CD4-positive, alpha-beta T cell (primary cell): Measurements from ENCODE around the gene PRRC2B. TPM values are rescaled to one million over a fixed set of nuclear protein-coding genes. Genes with fewer than 3 reads are reported as not detected.
"Not testable (repeated sequence)": the region's sequence is repeated elsewhere in the genome, so short reads cannot be mapped to it uniquely, and the experiment has no call there.

ENCODE experiments used
- ATAC-seq: fragments of 200-7000 bp; cut with Tn5 transposase; one replicate; pipeline ENCODE4 v1.10.0; 2022; ENCODE audit warnings: mild to moderate bottlenecking; ENCODE audit not compliant: poor library complexity
- CTCF ChIA-PET: fragments of 350-600 bp; sonication (Branson Sonifier 250); formaldehyde crosslinking; loops from one replicate; lab custom pipeline; 2021; ENCODE audit warnings: antibody characterized with exemption, inconsistent platforms; lab: Charles Lee
- POLR2A ChIA-PET: fragments of 350-600 bp; sonication (Branson Sonifier 250); formaldehyde crosslinking; loops from one replicate; lab custom pipeline; 2021; ENCODE audit warnings: antibody characterized with exemption, inconsistent platforms; lab: Charles Lee
- DNase-seq, 14 experiments: peaks; one replicate each; pipeline ENCODE4 v3.0.0-alpha.2; 2013 to 2020; ENCODE audit warnings: mixed read lengths in 2 of 14
- H3K27ac ChIP-seq, 2 donors: one replicate each; pipeline versions ENCODE4 v1.5.1 to v1.7.0; 2013; ENCODE audit warnings: low read length in 2 of 2, low read depth in 1 of 2, mild to moderate bottlenecking in 1 of 2
- H3K27me3 ChIP-seq, 2 experiments: 1 replicate in 1 of 2; 2 replicates in 1 of 2; pipeline versions ENCODE4 v1.6.1 to v1.7.0; 2013; ENCODE audit warnings: low read length in 2 of 2, control low read depth in 1 of 2, mild to moderate bottlenecking in 1 of 2, moderate library complexity in 1 of 2; ENCODE audit not compliant: insufficient read depth in 2 of 2, control insufficient read depth in 1 of 2
- H3K36me3 ChIP-seq: one replicate; pipeline ENCODE4 v1.6.1; 2013; ENCODE audit warnings: low read length, control low read depth; ENCODE audit not compliant: insufficient read depth
- H3K4me1 ChIP-seq: one replicate; pipeline ENCODE4 v1.6.1; 2013; ENCODE audit warnings: low read length, control low read depth; ENCODE audit not compliant: insufficient read depth
- H3K4me3 ChIP-seq: one replicate; pipeline ENCODE4 v1.5.1; 2013; ENCODE audit warnings: mild to moderate bottlenecking, low read length, moderate library complexity
- H3K9me3 ChIP-seq, 2 experiments: 1 replicate in 1 of 2; 2 replicates in 1 of 2; pipeline versions ENCODE4 v1.6.1 to v1.7.0; 2013; ENCODE audit warnings: low read length in 2 of 2, mild to moderate bottlenecking in 2 of 2, control low read depth in 1 of 2, moderate library complexity in 1 of 2; ENCODE audit not compliant: control insufficient read depth in 1 of 2, insufficient read depth in 1 of 2
- H3K27ac Mint-ChIP-seq: one replicate; pipeline ENCODE4 v1.8.0; 2020; ENCODE audit warnings: mixed read lengths
- H3K27me3 Mint-ChIP-seq: one replicate; pipeline ENCODE4 v1.8.0; 2021; ENCODE audit warnings: mixed read lengths
- H3K36me3 Mint-ChIP-seq: one replicate; pipeline ENCODE4 v1.8.0; 2021; ENCODE audit warnings: low read depth, mixed read lengths
- H3K4me1 Mint-ChIP-seq: one replicate; pipeline ENCODE4 v1.8.0; 2021; ENCODE audit warnings: low read depth, mixed read lengths
- H3K4me3 Mint-ChIP-seq: one replicate; pipeline ENCODE4 v1.8.0; 2020; ENCODE audit warnings: mild to moderate bottlenecking, mixed read lengths
- H3K9me3 Mint-ChIP-seq: one replicate; pipeline ENCODE4 v1.8.0; 2020; ENCODE audit warnings: mixed read lengths
- CTCF ChIP-seq: fragments of 200-600 bp; IDR thresholded peaks from one replicate; pipeline ENCODE4 v1.8.0; 2022; ENCODE audit warnings: antibody characterized with exemption, mild to moderate bottlenecking
- intact Hi-C, 2 experiments: fragments of 100-400 bp; cut with DNase I in 1 of 2; cut with micrococcal nuclease in 1 of 2; formaldehyde crosslinking; loops; one replicate each; pipeline versions ENCODE4 v1.15.1 to v1.9.0; 2023 to 2025; cut with DNase I, micrococcal nuclease
- total RNA-seq, 174 experiments: library from RNA in 2 of 174; stranded (reverse) in 2 of 174; gene quantifications; one replicate each; pipeline ENCODE4 v1.2.3 and lab custom pipeline; 2021 to 2026

PRRC2B gene
- total RNA-seq, 2 experiments from 2014 or later = 256 to 268 TPM

GRCh38 chr9:131470581-131470991, 76.7 kb downstream of the PRRC2B start:
- Mint-ChIP-seq H3K9me3 (no peaks in the 10 kb centered on the region), H3K4me3 (no peak overlapping the region), H3K27ac (peak overlapping the region; percentile 3), H3K27me3 (no peaks in the 10 kb centered on the region), H3K36me3 (peaks cover 95% of the 10 kb centered on the region), H3K4me1 (peaks cover 4% of the 10 kb centered on the region)
- POLR2A ChIA-PET = no interaction called here
- no peak for TF ChIP-seq CTCF
- H3K27me3 ChIP-seq = no peaks in the 10 kb centered on the region
- no peaks in the 10 kb centered on the region for H3K4me1 ChIP-seq
- H3K27ac ChIP-seq = no peak overlapping the region
- peaks cover 95% of the 10 kb centered on the region for H3K36me3 ChIP-seq
- no peak for ATAC-seq
- H3K9me3 ChIP-seq = no peaks in the 10 kb centered on the region
- H3K4me3 ChIP-seq = no peak overlapping the region
- CTCF ChIA-PET = no interaction called here
- intact Hi-C loops = no loop called here
- DNase-seq = peak in 1 of 14 experiments; percentile 29

- intact Hi-C loops, ATAC-seq: not testable (repeated sequence)
Measured at GRCh38 chr9:131472085-131472484, 78.2 kb downstream of the PRRC2B start.

GRCh38 chr9:131473198-131473885, 79.5 kb downstream of the PRRC2B start:
- peaks cover 89% of the 10 kb centered on the region for H3K36me3 Mint-ChIP-seq
- no peak for ATAC-seq
- peaks cover 8% of the 10 kb centered on the region for H3K4me1 Mint-ChIP-seq
- H3K27ac Mint-ChIP-seq = no peak overlapping the region
- no peak overlapping the region for H3K4me3 Mint-ChIP-seq
- no peak for TF ChIP-seq CTCF
- no peaks in the 10 kb centered on the region for H3K9me3 Mint-ChIP-seq
- H3K27me3 ChIP-seq = no peaks in the 10 kb centered on the region
- DNase-seq = peak in 3 of 14 experiments; percentile 1 to 27 (median 6)
- H3K4me1 ChIP-seq = no peaks in the 10 kb centered on the region
- H3K27ac ChIP-seq = no peak overlapping the region
- POLR2A ChIA-PET = no interaction called here
- intact Hi-C loops = no loop called here
- no peak overlapping the region for H3K4me3 ChIP-seq
- no peaks in the 10 kb centered on the region for H3K9me3 ChIP-seq
- peaks cover 98% of the 10 kb centered on the region for H3K36me3 ChIP-seq
- no peaks in the 10 kb centered on the region for H3K27me3 Mint-ChIP-seq
- CTCF ChIA-PET = interaction anchor here (1.2 kb wide), 1 partner anchor 123 kb away, joined by 5 read pairs; no protein-coding TSS in a partner anchor

More at GRCh38 chr9:131472085-131472484, 78.2 kb downstream of the PRRC2B start:
- H3K9me3 Mint-ChIP-seq, H3K4me3 ChIP-seq, H3K27me3 Mint-ChIP-seq, DNase-seq, H3K27ac Mint-ChIP-seq, H3K4me1 Mint-ChIP-seq, POLR2A ChIA-PET, H3K27me3 ChIP-seq, H3K4me1 ChIP-seq, H3K4me3 Mint-ChIP-seq, H3K9me3 ChIP-seq, H3K27ac ChIP-seq: not testable (repeated sequence)
- CTCF ChIA-PET = interaction anchor here (1.0 kb wide), 1 partner anchor 88 kb away, joined by 4 read pairs; no protein-coding TSS in a partner anchor
- H3K36me3 Mint-ChIP-seq = peaks cover 89% of the 10 kb centered on the region
- H3K36me3 ChIP-seq = peaks cover 98% of the 10 kb centered on the region
